Endodermal cell (in vitro differentiated cells): Measurements from ENCODE around the gene DCP2. TPM values are rescaled to one million over a fixed set of nuclear protein-coding genes. Genes with fewer than 3 reads are reported as not detected.

Experiments
- DNase-seq: peaks from one replicate; pipeline ENCODE4 v3.0.0-alpha.2; 2017
- H3K27ac ChIP-seq: 2 replicates; pipeline ENCODE4 v1.5.1; 2013; ENCODE audit warnings: mild to moderate bottlenecking, low read depth, low read length, moderate library complexity
- H3K27me3 ChIP-seq: 2 replicates; pipeline ENCODE4 v1.6.1; 2013; ENCODE audit warnings: mild to moderate bottlenecking, low read length, moderate library complexity; ENCODE audit not compliant: insufficient read depth, control insufficient read depth, poor library complexity, severe bottlenecking
- H3K36me3 ChIP-seq: 2 replicates; pipeline ENCODE4 v1.7.0; 2013; ENCODE audit warnings: mild to moderate bottlenecking, low read length, moderate library complexity; ENCODE audit not compliant: control insufficient read depth, insufficient read depth
- H3K4me1 ChIP-seq: one replicate; pipeline ENCODE4 v1.7.0; 2013; ENCODE audit warnings: low read length; ENCODE audit not compliant: control insufficient read depth, insufficient read depth
- H3K4me3 ChIP-seq: 2 replicates; pipeline ENCODE4 v1.5.1; 2013; ENCODE audit warnings: mild to moderate bottlenecking, low read length, moderate library complexity
- H3K9ac ChIP-seq: 2 replicates; pipeline ENCODE4 v1.6.1; 2013; ENCODE audit warnings: mild to moderate bottlenecking, low read length, moderate library complexity; ENCODE audit not compliant: poor library complexity, severe bottlenecking; ENCODE audit errors: extremely low read depth
- H3K9me3 ChIP-seq: 2 replicates; pipeline ENCODE4 v1.6.1; 2013; ENCODE audit warnings: mild to moderate bottlenecking, low read length, moderate library complexity; ENCODE audit not compliant: control insufficient read depth
- H3K27ac Mint-ChIP-seq: 2 replicates; pipeline ENCODE4 v1.8.0; 2020; ENCODE audit warnings: mixed read lengths
- H3K27me3 Mint-ChIP-seq: 2 replicates; pipeline ENCODE4 v1.8.0; 2021; ENCODE audit warnings: mild to moderate bottlenecking, mixed read lengths; ENCODE audit not compliant: insufficient read depth
- H3K36me3 Mint-ChIP-seq: 2 replicates; pipeline ENCODE4 v1.8.0; 2020; ENCODE audit warnings: low read depth, mixed read lengths
- H3K4me1 Mint-ChIP-seq: 2 replicates; pipeline ENCODE4 v1.8.0; 2020; ENCODE audit warnings: mixed read lengths
- H3K4me3 Mint-ChIP-seq: 2 replicates; pipeline ENCODE4 v1.8.0; 2020; ENCODE audit warnings: mild to moderate bottlenecking, moderate library complexity, mixed read lengths
- H3K9me3 Mint-ChIP-seq: 2 replicates; pipeline ENCODE4 v1.8.0; 2020; ENCODE audit warnings: mild to moderate bottlenecking, mixed read lengths
- CTCF ChIP-seq: fragments of 200-600 bp; sonication (generic); conservative IDR thresholded peaks from 2 replicates; pipeline ENCODE4 v1.5.0; 2021; ENCODE audit warnings: antibody characterized with exemption, mild to moderate bottlenecking
- WGBS, 2 experiments: methylation state at CpG; one replicate each; pipeline versions ENCODE4 v1.1.5 to v1.1.7; 2013; ENCODE audit warnings: missing lambda C conversion rate in 2 of 2, mixed read lengths in 1 of 2; ENCODE audit not compliant: insufficient coverage in 1 of 2, insufficient read length in 1 of 2; 5-methylcytosine and 5-hydroxymethylcytosine counted together
- total RNA-seq, 2 donors: library from RNA; stranded (reverse); fragmentation: NEBNext Ultra II Directional in 1 of 2; extraction: Animal tissue kit (Norgen Biotek cat#: 25700) in 1 of 2; gene quantifications; 2 replicates in 1 of 2; 3 replicates in 1 of 2; pipeline ENCODE4 v1.2.1, GENCODE V29; 2021

Gene DCP2
- total RNA-seq, 2 donors from 2014 or later = 152 to 154 TPM

GRCh38 chr5:113053511-113053995 lies 77.0 kb downstream of the DCP2 start:
- H3K36me3 ChIP-seq = peaks cover 100% of the 10 kb centered on the region
- H3K4me3 ChIP-seq = no peak overlapping the region
- no peak overlapping the region for H3K27ac ChIP-seq
- TF ChIP-seq CTCF = no peak
- no peaks in the 10 kb centered on the region for H3K9me3 ChIP-seq
- Mint-ChIP-seq H3K27ac (no peak overlapping the region), H3K36me3 (peaks cover 82% of the 10 kb centered on the region), H3K27me3 (no peaks in the 10 kb centered on the region), H3K9me3 (no peaks in the 10 kb centered on the region), H3K4me1 (no peaks in the 10 kb centered on the region), H3K4me3 (no peak overlapping the region)
- no peaks in the 10 kb centered on the region for H3K27me3 ChIP-seq
- no peak for DNase-seq
- no peaks in the 10 kb centered on the region for H3K4me1 ChIP-seq
- H3K9ac ChIP-seq = no peak overlapping the region
- WGBS, 2 experiments = 94 to 98% methylated on average over 6 to 9 of the region's 9 CpGs

GRCh38 chr5:113054899-113055298 lies 78.3 kb downstream of the DCP2 start:
- H3K4me3 ChIP-seq = no peak overlapping the region
- H3K27me3 ChIP-seq = no peaks in the 10 kb centered on the region
- H3K27ac ChIP-seq = no peak overlapping the region
- Mint-ChIP-seq H3K27me3 (no peaks in the 10 kb centered on the region), H3K9me3 (no peaks in the 10 kb centered on the region), H3K4me3 (no peak overlapping the region), H3K4me1 (no peaks in the 10 kb centered on the region), H3K27ac (peak overlapping the region; percentile 52), H3K36me3 (peaks cover 83% of the 10 kb centered on the region)
- peaks cover 100% of the 10 kb centered on the region for H3K36me3 ChIP-seq
- WGBS, 2 experiments = 93 to 97% methylated on average over 11 of the region's 11 CpGs
- no peaks in the 10 kb centered on the region for H3K4me1 ChIP-seq
- no peak overlapping the region for H3K9ac ChIP-seq
- no peak for TF ChIP-seq CTCF
- no peaks in the 10 kb centered on the region for H3K9me3 ChIP-seq
- no peak for DNase-seq

DNA sequence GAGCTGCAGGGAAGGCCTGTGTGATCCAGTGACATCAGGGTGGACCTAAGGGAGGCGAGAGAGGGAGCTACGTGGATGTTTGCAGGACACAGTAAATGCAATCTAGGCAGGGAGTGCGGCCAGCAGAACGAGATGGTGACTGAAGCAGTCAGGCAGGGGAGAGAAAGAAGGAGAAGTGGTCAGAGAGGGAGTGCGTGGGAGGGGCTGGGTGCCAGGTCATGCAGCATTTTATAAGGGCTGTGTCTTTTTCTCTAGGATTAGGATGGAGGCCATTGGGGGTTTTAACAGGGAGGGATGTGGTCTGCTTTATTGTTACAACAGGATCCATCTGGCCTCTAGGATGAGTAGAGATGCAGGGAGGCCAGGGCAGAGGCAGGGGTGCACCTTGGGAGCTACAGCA lies 80.4 kb downstream of the DCP2 start:
- no peak for TF ChIP-seq CTCF
- H3K27me3 Mint-ChIP-seq = no peaks in the 10 kb centered on the region
- no peak for DNase-seq
- Histone ChIP-seq H3K4me3 (no peak overlapping the region), H3K27me3 (no peaks in the 10 kb centered on the region), H3K4me1 (no peaks in the 10 kb centered on the region), H3K9ac (no peak overlapping the region), H3K36me3 (peaks cover 98% of the 10 kb centered on the region), H3K9me3 (no peaks in the 10 kb centered on the region), H3K27ac (peak overlapping the region; percentile 16)
- H3K9me3 Mint-ChIP-seq = no peaks in the 10 kb centered on the region
- H3K4me1 Mint-ChIP-seq = no peaks in the 10 kb centered on the region
- H3K36me3 Mint-ChIP-seq = peaks cover 85% of the 10 kb centered on the region
- WGBS, 2 experiments = 95 to 97% methylated on average over 4 to 5 of the region's 5 CpGs
- no peak overlapping the region for H3K27ac Mint-ChIP-seq
- H3K4me3 Mint-ChIP-seq = no peak overlapping the region
